ENCODE results near the gene FLRT3. TPM values are rescaled to one million over a fixed set of nuclear protein-coding genes. Genes with fewer than 3 reads are reported as not detected.

The FLRT3 gene
- total RNA-seq, 3 donors from 2014 or later (not counting 1 experiment from before 2014, with no cell fraction given) = not detected

GRCh38 chr20:14284443-14284842 is 53.0 kb downstream of the FLRT3 start:
- H3K27ac Mint-ChIP-seq = no peak overlapping the region
- H3K4me3 ChIP-seq (ENCODE audit: low read length) = no peak overlapping the region
- DNase-seq (no peak), ATAC-seq (no peak)
- no peak overlapping the region for H3K4me3 Mint-ChIP-seq
- no peaks in the 10 kb centered on the region for H3K4me1 ChIP-seq (ENCODE audit: control insufficient read depth, insufficient read depth, low read length)
- 81% methylated on average over 1 of the region's 1 CpG for WGBS (ENCODE audit: insufficient coverage)
- H3K27me3 Mint-ChIP-seq (ENCODE audit: low read depth in 2 of 2) = no peaks in the 10 kb centered on the region
- H3K27ac ChIP-seq (ENCODE audit: low read length) = no peak overlapping the region
- peaks cover 9 to 15% of the 10 kb centered on the region in 2 donors for H3K9me3 Mint-ChIP-seq
- no peaks in the 10 kb centered on the region for H3K36me3 ChIP-seq (ENCODE audit: control insufficient read depth, insufficient read depth, low read length)
- H3K4me1 Mint-ChIP-seq = no peaks in the 10 kb centered on the region
- no peaks in the 10 kb centered on the region for H3K27me3 ChIP-seq (ENCODE audit: control insufficient read depth, insufficient read depth, low read length)
- intact Hi-C loops (cut with micrococcal nuclease) = no loop called here
- H3K9me3 ChIP-seq (ENCODE audit: control insufficient read depth, insufficient read depth, low read length) = peaks cover under 1% of the 10 kb centered on the region
- TF ChIP-seq CTCF (IDR thresholded peaks at IDR 0.05) = no peak
- peaks cover 7% of the 10 kb centered on the region for H3K36me3 Mint-ChIP-seq

- Mint-ChIP-seq H3K27me3 (ENCODE audit: low read depth in 2 of 2) (no peaks in the 10 kb centered on the region), H3K4me1 (no peaks in the 10 kb centered on the region), H3K4me3 (no peak overlapping the region), H3K27ac (no peak overlapping the region), H3K9me3 (peaks cover 7 to 17% of the 10 kb centered on the region in 2 donors), H3K36me3 (peaks cover 7% of the 10 kb centered on the region)
- Histone ChIP-seq H3K27ac (ENCODE audit: low read length) (no peak overlapping the region), H3K36me3 (ENCODE audit: control insufficient read depth, insufficient read depth, low read length) (no peaks in the 10 kb centered on the region), H3K4me3 (ENCODE audit: low read length) (no peak overlapping the region), H3K9me3 (ENCODE audit: control insufficient read depth, insufficient read depth, low read length) (no peaks in the 10 kb centered on the region), H3K27me3 (ENCODE audit: control insufficient read depth, insufficient read depth, low read length) (no peaks in the 10 kb centered on the region), H3K4me1 (ENCODE audit: control insufficient read depth, insufficient read depth, low read length) (no peaks in the 10 kb centered on the region)
- DNase-seq = no peak
- intact Hi-C loops (cut with micrococcal nuclease) = no loop called here
- WGBS (ENCODE audit: insufficient coverage) = 91% methylated on average over 4 of the region's 4 CpGs
- no peak for ATAC-seq
- TF ChIP-seq CTCF (IDR thresholded peaks at IDR 0.05) = no peak
Measured at GRCh38 chr20:14282140-14282539, 55.3 kb downstream of the FLRT3 start.
